GM19023 (cell line): ENCODE data around the gene REEP6.
A peak's percentile ranks its signal among the peaks of the same experiment; 100 is the strongest.
"Not testable (repeated sequence)": the region's sequence is repeated elsewhere in the genome, so short reads cannot be mapped to it uniquely, and the experiment has no call there.

Experiments
- ATAC-seq: cut with Tn5 transposase; IDR thresholded peaks from one replicate; pipeline ENCODE4 v1.9.1; 2021; ENCODE audit warnings: mild to moderate bottlenecking, moderate library complexity; ENCODE audit not compliant: unreplicated experiment

REEP6 gene

DNA sequence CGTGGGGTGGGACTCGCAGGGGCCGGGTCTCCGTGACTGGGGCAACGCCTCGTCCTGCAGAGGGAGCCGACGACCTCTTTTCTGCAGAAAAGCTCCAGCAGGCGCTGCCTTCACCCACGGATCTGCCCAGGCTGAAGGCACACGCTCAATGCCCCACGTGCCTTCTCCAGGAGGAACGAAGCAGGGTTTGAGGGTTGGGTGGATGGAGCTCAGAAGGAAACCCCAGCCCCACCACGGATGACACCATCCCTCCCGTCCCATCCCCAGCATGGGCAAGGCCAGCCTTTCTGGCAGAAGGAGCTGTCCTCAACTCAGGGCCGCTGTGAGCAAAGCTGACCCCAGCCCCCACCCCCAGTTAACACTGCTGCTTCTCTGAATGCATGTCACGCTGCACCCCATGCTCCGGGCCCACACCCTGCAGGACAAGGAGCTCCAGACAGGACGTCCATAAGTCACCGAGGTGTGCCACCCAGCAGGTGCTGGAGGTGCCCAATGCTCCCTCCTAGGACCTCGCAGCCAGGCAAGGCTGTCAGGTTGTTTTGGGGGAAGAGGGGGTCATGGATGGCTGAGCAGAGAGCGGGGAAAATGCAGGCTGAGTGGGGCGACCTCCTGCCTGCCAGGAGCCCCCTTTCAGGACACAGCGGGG is 19.3 kb upstream of the REEP6 start:
- no peak for ATAC-seq

DNA sequence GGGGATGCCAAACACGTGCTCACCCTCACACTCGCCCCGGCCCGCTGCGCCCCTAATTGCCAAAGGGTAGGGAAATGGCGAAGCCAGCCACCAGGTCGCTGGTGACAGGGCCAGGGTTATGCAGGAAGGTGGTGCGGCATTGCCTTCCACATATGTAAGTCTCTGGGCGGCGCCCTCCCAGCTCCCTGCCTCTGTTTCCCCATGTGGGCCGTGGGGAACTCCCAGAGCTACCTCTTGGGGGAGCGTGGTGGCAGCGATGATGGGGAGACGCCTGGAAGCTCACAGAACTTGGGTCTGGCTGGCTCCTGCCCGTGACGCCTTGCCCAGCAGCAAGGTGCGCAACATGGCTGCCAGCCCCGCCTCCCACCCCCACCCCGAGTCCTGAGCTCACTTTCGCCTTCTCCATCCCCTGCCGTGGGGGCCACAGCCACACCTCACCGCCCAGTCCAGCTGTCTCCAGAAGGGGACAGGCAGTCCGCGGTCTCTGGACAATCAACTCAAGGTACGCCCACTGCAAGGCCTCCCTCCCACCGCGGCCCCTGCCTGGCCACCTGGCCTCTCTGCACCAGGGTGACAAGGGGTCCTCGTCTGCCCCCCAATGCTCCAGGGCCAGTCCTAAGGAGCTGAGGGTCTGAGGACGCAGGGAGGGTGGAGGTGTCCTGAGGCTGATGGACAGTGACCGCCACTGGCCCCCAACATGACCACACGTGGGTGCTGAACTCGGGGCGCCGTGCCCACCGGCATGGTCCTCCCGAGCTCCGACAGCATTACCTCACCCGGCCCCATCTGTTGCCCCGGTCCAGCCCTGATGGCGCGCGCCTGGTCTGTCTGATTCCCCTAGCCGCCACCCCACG is 18.5 kb upstream of the REEP6 start:
- no peak for ATAC-seq

DNA sequence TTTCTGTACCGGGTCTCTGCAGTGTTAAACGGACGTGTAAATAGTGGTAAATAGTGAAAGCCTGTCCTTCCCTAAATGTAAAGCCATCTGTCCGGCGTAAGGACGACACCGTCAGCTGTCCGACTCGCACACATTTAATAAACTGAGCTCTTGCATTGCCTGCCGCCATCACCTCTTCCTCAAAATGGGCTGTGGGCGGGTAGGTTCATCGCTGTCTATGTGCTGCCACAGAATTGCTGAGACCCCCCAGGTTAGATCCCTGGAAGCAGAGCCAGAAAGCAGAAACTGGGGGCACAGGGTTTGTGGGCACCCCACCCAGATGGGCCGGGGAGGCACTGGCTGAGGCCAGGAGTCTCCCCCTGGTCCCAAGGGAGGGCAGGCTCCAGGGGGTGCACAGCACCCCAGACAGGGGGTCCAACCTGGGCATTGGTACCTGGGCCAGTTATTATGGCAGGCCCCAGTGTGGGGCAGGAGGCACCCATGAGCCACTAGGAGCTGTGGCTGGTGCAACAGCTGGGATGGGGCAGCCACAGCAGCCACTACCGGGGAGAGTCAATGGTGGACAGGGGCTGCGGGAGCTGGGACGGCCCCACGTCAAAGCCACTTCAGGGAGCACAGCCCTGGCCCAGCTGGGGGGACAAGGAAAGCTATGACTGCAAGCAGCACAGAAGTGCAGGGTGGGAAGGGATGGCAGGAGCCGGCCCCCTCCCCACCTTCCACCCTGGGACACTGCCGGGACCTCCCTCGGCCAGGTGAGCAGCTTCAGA is 17.7 kb upstream of the REEP6 start:
- ATAC-seq: no peak

DNA sequence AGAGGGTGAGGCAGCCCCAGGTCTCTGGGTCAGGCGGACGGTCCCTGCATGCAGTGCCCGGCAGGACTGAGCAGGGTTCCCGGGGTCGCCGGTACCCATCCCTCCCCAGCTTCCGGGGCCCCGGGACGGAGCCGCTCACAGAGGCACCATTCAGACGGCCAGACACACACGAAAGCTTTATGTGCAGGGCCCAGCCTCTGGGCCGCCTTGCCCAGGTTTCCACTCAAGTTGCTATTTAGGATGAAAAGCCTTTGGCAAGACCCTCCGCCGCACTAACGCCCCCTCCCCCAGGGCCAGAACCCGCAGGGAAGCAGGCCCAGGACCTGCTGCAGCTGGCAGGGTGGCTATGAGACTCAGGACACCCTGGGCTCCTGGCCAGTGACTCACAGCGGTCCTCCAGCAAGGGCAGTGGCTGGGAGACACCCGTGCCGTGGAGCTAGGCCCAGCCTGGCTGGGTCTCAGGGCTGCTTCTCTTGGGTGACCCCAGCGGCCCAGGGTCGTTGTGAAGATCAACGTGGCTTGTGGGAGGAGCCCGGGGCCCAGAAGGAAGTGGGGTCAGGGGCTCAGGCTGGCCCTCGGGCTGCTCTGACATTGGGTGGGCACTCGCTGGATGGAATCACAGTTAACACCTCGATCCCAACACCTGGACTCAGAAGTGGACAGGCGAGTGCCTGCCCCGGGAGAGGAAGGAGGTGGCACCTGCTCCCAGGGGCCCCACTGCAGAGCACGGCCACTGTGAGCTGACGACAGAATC is 16.8 kb upstream of the REEP6 start:
- no peak for ATAC-seq

DNA sequence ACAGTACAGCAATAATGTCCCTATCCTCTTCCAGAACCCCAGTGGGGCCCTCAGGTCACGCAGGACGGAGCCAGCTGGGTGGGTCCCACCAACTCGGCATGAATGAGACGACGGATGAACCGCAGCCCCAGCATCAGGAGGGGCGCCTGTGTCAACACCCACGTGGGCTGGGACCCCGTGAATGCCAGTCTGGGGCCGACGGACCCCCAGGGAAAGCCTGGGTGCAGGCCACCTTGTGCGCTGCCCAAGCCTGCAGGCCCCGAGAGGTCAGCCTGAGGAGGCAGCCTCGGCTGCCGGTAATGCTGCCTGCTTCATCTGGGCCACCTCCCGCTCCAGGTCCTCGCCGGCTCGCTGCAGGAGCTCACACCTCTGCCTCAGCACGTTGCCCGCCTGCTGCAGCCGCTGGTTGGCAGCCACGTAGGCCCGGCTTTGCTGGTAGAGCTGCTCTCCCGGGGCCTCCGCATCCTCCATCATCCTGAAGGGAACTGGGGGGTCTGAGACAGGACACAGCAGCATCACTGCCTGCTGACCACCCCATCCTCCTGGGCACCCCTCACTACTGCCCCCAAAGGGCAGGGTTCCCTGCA is 16.1 kb upstream of the REEP6 start:
- no peak for ATAC-seq

DNA sequence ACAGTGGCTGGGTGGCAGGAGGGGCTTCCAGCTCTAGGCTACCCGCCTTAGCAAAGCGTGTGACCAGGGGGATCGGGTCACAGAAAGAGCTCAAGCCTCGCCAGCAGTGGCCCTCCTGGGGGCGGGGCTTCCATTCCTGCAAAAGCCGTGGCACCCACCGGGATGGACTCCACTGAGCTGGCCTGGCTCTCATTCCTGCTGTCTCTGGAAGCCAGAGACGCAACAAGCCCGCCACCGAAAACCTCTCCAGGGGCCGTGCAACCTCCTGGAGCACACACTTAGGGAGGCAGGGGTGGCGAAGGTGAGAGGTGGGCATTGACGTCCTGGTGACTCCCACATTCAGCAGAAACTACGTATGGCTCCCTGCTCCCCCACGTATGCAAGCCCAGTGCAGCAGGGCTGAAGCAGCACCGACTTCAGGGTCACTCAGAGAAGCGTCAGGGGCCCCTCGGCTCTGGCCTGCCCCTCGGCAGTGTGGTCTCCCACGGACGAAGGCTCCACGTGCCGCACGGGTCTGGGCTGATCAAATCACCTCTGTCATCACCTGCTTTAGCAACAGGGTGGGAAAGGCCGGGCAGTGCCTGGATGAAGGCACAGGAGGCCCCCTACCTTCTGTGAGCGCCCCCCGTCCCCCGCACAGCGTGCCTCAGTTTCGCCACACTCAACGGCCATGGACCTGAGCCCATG is 15.1 kb upstream of the REEP6 start:
- ATAC-seq: no peak

DNA sequence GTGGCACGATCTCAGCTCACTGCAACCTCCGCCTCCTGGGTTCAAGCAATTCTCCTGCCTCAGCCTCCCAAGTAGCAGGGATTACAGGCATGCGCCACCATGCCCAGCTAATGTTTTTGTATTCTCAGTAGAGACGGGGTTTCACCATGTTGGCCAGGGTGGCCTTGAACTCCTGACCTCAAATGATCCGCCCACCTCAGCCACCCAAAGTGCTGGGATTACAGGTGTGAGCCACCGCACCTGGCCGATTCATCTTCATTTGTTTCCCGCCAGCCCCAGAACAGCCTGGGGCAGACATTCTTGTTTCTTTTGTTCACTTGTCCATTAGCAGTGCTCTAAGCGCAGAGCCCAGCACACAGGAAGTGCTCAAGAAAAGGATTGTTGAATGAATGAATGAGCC is 13.9 kb upstream of the REEP6 start:
- not testable (repeated sequence) for ATAC-seq

DNA sequence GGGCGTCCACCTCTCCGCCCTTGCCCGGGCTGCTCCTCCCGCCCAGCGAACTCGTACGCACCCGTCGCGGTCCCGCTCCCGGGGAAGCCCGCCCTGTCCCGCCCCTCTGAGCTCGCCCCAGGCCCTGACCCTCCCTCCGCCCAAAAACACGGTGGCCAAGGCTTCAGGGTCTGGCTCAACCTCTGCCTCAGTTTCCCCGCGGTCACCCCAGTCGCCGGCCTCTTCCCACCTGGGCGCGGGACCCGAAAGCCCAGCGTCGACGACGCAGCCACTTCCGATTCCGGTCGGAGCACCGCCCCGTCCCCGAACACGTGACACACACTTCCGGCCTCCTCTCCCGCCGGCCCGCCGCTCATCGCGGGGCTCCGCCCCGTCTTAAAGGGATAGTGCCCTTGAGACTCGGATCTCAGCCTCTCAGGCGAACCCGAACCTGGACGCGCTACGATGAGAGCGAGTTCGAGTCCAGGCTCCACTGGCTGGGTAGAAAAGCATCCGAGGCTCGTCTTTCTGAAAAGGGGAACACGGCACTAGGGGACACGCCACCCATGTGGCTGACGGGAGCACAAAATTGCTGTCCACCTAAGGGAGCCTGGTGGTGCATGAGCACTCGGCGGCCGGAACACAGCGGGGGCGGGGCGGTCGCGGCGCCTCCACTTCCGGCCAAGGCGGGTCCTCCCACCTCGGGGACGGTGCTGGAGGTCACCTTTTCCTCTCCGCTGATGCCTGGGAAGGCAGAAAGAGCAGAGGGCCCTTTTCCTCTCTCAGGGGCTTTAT is 11.9 kb upstream of the REEP6 start, which contains the start of gene C19orf25:
TSS of gene C19orf25 (minus strand) at position 282 of the 774 bp plus-strand sequence. CDS start 312 bp downstream, outside the sequence.
- ATAC-seq: peak; percentile 84

DNA sequence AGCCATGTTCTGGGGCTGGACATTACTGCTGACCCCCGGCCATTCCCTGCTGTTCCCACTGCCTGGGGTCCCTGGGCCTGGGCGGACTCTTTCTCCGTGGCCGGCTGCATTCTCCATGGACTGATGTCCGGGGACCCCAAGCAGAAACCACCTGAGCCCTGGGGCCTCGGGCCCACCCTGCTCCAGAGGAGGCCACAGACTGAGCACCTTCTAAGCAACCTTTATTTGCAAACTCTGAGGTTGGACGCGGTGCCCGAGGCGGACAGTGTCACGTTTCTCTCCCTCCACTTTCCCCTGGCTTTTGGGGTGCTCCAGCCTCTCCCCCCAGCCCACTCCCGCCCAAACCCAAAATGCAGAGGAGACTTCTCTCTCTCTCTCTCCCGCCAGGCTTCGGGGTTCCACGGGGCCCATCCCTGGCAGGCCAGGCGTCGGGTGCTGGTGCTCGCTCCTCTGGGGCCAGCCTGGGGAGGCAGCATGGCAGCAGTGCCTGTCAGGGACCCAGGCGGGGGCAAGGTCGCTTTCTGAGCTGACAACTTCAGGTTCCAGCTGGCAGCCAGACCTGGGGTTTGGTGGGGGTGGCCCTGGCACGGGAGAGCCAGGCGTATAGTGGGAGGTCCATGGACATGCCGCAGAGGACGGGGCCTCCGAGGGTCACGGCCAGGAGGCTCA is 9.6 kb upstream of the REEP6 start:
- ATAC-seq: no peak

DNA sequence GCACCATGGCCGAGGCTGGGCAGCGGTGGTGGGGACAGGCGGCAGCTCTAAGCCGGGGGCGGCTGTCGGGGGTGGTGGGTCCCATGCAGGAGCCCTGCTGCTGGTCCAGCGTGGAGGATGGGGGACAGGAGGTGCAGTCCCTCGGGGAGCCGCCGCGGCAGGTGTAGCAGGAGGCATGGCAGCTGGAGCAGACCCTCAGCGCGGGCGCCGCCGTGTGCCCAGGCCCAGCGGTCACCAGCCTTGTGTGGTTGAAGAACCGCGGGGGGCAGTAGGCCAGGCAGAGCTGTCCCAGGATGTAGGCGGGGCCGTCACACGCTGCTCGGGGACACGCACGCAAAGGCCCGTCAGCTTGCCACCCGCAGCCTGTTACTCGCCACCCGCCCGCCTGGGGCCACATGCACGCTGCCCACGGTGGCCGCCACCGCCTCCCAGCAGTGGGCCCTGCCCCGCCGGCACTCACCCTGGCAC is 9.1 kb upstream of the REEP6 start:
- ATAC-seq: no peak

DNA sequence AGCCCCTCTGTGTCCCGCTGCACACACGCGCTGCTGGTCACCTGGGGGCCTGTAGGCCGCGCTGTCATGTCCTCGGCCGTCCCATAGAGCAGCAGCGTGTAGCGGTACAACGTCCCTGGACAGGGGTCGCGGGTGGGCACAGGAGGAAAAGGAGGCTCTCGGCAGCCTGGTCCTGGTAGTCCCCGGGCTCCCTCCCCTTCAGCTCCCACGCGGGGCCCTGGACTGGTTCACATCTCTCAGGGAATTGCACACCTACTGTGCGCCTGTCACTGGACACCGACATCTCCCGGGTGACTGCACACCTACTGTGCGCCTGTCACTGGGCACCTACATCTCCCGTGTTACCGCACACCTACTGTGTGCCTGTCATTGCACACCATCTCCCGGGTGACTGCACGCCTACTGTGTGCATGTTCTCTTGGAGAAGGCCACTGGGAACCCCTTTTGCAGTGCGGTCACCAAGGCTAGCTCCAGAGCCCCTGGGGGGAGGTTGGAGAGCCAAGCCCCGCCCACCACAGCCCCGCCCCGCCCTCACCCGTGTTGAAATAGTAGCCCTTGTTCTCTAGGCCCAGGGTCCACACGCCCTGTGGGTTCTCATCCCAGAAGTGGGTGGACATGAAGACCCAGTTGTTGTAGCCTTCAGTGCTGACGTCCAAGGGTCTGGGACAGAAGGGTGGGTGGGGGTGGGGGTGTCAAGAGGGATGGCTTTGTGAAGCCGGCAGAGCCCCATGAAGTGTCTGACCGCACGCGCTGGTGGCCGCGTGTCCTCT is 8.4 kb upstream of the REEP6 start:
- no peak for ATAC-seq

DNA sequence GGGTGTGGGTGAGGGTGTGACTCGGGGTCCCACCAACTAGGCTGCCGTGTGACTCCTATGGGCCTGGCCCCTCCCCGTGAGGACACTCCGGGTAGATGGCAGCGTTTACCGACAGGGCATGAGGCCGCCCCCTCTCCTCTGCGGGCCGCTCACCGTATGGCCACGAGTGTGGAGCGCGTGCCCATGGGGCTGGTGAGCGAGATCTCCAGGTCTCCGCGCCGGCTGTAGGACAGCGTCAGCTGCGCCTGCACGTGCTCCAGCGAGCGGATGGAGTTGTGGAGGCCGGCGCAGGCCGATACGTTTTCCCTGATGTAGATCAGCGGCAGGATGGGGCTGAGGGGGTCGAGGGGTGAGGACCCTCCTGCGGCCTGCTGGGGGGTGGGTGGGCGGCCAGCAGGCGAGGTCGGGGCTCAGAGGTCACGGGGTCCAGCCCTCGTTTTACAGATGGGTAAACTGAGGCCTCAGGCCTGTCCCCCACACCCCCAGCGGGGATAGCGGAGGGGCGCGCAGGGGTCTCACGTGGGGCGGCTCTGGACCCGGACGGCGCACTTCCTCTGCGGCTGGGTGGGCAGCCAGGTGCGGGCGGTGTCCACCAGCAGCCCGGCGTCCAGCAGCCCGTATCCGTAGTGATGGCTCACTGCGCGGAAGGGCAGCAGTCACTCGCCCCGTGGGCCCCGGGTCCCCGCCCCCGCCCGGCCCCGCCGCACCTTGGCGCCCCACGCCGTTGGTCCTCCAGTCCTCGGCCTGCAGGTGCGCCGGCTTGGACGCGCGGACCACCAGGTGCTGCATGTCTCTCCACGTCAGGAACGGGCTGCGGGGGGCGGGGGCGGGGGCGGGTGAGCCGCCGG is 7.6 kb upstream of the REEP6 start:
- no peak for ATAC-seq

DNA sequence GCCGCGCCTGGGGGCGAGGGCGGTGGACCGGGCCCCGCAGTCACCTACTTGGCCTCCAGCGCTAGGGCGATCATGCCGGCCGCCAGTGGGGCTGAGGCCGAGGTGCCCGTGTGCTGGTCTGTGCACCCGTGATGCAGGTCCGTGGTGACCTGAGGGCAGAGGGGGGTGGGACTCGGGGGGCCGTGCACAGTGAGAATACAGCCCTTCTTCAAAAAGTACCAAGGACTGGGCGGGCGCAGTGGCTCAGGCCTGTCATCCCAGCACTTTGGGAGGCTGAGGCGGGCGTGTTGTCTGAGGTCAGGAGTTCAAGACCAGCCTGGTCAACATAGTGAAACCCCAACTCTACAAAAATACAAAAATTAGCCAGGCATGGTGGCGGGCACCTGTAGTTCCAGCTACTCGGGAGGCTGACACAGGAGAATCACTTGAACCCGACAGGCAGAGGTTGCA is 7.0 kb upstream of the REEP6 start:
- no peak for ATAC-seq

DNA sequence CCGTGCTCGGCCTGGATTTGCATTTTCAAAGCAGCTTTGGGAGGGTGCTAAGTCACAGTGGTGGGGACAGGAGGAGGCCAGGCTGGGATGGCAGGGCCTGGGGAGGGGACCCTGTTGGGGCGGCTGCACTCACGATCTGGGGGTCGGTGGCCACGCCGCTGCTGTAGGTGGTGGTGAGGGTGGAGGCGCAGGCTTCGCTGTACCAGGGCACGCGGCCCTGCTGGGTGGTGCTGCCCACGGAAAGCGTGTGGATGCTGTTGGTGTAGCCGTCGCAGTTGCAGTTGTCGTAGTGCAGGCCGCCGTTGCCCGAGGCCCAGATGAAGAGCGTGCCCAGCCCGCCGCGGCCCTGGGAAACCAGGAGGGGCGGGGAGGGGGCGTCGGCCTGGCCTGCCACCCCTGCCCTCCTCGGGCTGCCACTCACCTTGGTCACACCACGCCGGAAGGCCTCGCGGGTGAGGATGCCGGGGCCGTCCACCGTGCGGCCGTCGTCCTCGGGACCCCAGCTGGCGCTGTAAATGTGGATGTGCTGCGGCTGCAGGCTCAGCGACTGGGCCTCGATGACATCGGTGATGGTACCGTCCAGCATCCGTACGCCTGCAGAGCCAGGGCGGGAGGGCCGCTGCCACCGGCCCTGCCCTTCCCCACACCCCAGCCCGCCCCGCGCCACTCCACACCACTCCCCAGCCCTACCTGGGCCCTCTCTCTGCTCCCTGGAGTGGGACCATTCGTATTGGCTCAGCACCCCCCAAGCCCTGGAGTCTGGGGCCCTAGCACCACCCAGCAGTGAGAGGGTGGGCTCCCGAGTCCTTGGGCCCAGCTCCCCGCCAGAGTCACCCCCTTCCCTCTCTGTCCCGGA is 4.0 kb upstream of the REEP6 start:
- no peak for ATAC-seq

DNA sequence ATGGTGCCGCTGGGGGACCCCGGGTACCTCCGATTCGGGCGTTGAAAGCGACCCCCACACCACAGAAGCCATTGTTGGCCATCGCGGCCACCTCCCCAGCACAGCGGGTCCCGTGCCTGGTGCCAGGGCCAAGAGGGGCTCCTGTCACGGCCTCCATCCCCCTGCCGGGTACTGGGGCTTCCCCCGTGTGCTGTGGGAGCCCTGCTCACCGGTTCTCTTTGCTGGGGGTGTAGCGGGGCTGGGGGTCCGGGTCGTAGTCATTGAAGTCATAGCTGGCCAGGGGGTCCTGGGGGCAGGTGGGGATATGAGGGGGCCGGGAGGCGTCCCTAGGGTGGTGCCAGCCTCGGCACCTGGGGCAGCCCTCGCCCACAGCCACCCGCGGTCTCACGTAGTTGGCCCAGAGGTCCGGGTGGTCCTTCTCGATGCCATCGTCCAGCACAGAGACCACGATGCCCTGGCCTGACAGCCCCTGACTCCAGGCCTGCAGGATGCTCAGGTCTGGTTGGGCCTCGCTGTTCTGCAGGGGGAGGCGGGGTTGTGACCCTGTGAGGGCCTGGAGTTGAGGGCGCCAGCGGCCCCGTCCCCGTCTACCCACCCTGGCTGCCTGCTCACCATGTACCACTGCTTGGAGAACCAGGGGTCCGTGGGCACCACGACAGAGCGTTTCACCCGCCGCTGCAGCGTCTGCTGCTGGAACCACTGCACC is 3.3 kb upstream of the REEP6 start:
- ATAC-seq: no peak
